Amygdala (tissue), 56 donors: ENCODE data around the gene PIK3R3.

ENCODE experiments used
- DNase-seq, 56 donors: peaks; one replicate each; lab custom pipeline; 2025; lab: John Stamatoyannopoulos, UW

Gene PIK3R3

GRCh38 chr1:46158312-46159281 lies 26.2 kb upstream of the PIK3R3 start:
- no peak for DNase-seq

DNA sequence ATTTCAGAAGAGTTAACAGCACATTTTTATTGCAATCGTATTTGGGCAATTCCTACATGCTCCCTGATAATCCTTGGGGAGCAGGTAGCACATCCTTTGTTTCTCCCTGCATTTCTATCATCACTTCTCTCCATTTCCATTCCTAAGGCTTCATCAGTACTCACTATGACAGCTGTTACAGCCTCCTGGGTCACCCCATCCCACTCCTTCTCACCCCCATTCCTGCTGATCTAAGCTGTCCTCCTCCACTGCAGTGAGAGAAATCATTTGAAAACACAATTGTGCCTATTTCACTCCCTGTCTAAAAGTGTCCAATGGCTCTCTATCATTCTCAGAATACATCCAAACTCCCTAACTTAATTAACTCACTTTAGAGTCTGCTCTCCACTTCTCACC lies 25.5 kb upstream of the PIK3R3 start:
- no peak for DNase-seq

DNA sequence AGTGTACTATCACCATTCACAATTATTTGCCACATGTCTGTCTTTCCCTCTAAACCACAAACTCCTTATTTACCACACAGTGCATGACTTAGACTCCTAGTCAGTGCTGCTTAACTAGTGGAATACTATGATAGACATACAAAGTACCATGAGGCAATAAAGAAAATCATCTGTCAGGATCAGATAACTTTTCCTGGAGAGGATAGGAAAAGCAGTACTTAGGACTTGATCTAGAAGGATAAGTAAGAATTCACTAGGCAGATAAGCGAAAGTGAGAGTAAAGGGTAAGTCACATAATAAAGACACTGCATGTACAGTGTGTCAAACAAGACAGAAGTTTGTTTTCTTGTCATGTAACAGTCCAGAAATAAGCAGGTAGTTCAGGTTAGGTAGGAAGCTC lies 21.3 kb upstream of the PIK3R3 start:
- DNase-seq: no peak

GRCh38 chr1:46153228-46153627 lies 20.8 kb upstream of the PIK3R3 start:
- no peak for DNase-seq

- no peak for DNase-seq
Measured at GRCh38 chr1:46152016-46152415, 19.6 kb upstream of the PIK3R3 start.

DNA sequence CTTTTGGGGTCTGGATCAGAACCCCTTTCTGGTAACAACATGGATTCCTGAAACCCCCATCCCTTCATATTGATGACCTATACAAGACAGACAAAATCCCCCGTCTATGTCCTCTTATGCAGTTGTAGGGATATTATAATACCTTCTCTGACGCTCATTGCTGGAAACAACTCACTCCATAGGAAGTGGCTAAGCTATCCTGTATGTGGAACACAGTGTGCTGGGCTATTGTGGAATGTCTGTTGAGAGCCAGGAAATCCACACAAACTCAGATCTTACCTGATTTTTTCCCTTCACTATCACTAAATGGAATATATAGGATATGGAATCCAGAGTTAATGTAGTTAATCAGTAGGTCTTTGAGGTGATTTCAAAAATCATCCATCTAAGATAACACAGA lies 17.7 kb upstream of the PIK3R3 start:
- DNase-seq: no peak

- no peak for DNase-seq
Measured at GRCh38 chr1:46148318-46148717, 15.9 kb upstream of the PIK3R3 start.

GRCh38 chr1:46137916-46138315 lies 5.5 kb upstream of the PIK3R3 start:
- no peak for DNase-seq

GRCh38 chr1:46136711-46137110 lies 4.3 kb upstream of the PIK3R3 start:
- no peak for DNase-seq

GRCh38 chr1:46134660-46135331 lies 2.4 kb upstream of the PIK3R3 start:
- no peak for DNase-seq

GRCh38 chr1:46133781-46134350 lies 1.4 kb upstream of the PIK3R3 start:
- no peak for DNase-seq

DNA sequence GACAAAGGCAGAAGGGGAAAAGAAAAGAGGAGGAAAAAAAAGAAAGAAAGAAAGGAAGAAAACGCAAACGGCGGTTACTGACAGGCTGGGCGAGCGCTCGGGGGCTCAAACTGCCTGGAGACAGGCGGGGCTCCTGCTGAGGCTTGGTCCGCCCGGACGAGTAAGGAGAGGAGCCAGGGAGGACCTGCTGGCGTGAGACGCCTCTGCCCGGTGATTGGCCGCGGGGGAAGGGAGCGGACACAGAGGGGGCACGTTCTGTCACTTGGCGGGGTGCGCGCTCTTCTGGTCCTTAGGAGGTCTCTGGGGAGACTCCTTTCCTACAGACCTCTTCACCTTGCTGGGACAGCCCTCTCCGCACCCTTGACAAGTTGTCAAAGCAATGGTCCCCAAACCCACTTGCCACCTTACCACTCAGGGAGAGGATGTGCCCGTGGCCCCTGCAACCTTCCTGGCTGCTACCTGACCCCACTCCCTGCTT lies 791 bp upstream of the PIK3R3 start:
- DNase-seq: peak in 11 of 56 donors; percentile 63 to 93 (median 80)

DNA sequence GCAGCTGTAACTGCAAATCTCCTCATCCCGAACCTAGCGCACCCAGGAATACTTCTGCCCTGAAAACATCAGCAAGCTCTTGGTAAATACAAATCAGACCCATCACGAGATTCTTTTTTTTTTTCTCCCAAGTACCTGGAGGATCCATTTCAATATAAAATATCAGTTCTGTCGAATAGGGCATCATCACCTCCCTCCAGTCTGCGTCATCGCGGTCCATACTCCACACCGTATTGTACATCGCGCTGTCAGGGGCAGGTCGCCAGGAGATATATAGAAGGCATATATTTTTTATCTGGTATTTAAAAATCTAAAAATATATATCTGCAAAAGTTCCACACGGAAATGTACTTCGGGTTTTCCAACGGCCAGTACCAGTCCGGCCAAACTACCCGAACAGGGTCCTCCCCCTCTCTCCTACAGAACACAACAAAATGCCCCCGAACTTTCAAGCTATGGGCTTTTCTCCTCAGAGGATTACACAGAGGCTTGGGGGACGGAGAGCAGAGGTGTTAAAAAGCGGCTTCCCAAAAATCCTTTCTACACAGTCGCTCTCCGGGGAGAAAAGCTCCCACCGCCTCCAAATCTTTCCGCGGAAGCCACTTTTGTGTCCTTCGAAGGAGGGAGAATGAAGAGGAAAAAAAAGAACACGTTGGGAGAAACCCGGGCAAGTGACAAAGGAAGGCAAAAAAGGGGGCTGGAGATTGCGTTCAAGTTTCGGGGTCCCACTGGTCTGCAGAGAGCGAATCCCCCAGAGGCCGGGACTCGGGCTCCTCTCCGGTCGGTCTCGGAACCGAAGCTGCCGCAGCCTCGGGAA lies 509 bp downstream of the PIK3R3 start:
- DNase-seq: peak in 17 of 56 donors; percentile 3 to 54 (median 23)

GRCh38 chr1:46131093-46131492 lies 1.3 kb downstream of the PIK3R3 start:
- DNase-seq: no peak

GRCh38 chr1:46130606-46131005 lies 1.8 kb downstream of the PIK3R3 start:
- no peak for DNase-seq

DNA sequence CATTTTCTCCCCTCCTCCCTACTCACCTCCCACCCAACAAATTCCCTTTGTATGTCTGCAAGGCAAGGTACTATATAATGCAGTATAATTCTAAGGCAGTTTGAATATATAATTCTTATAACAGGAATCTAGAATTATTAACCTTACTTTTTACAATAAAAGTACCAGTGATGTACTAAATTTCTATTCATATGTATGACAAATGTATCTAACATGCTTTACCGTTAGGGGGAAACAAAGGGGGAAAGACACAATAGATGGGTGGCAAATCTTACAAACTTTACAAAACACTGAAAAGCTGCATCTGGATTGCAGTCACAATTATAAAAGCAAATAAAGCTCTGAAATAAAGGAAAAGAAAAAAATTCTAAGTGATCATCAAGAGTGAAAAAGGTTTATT lies 2.3 kb downstream of the PIK3R3 start:
- no peak for DNase-seq

- DNase-seq: no peak
Measured at GRCh38 chr1:46128344-46128743, 4.1 kb downstream of the PIK3R3 start.

GRCh38 chr1:46118856-46119255 lies 13.6 kb downstream of the PIK3R3 start:
- DNase-seq: no peak

- DNase-seq: no peak
Measured at GRCh38 chr1:46117810-46118494, 14.5 kb downstream of the PIK3R3 start.
